Measurements from ENCODE around the gene CHP1. TPM values are rescaled to one million over a fixed set of nuclear protein-coding genes. Genes with fewer than 3 reads are reported as not detected.

The CHP1 gene
- total and polyA plus RNA-seq, 8 donors, result 59.6 to 387 (median 118) TPM

DNA sequence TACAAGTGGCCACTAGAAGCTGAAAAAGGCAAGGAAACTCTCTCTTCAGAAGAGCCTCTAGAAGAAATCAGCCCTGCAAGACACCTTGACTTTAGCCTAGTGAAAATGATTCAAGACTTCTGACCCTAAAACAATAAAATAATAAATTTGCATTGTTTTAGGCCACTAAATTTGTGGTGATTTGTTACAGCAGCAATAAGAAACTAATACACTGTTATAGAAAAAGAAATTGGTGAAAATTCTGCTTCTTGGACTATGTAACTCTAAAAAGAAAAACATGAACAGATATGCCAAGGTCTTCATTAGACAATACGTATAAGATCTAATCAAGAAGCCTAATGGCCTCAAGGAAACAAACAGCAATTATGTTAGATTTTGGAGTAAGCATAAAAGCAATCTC is 36.6 kb upstream of the CHP1 start:
- Histone ChIP-seq H3K27ac (no peak overlapping the region), H3K4me3 (no peak overlapping the region), H3K27me3 (no peaks in the 10 kb centered on the region), H3K4me1 (no peaks in the 10 kb centered on the region), H3K36me3 (no peaks in the 10 kb centered on the region), H3K9me3 (no peaks in the 10 kb centered on the region)
- TF ChIP-seq POLR2AphosphoS5 (IDR thresholded peaks at IDR 0.05) (no peak), EP300 (IDR thresholded peaks at IDR 0.05) (no peak), POLR2A (IDR thresholded peaks at IDR 0.05) (no peak)
- TF ChIP-seq, protein P1, sequence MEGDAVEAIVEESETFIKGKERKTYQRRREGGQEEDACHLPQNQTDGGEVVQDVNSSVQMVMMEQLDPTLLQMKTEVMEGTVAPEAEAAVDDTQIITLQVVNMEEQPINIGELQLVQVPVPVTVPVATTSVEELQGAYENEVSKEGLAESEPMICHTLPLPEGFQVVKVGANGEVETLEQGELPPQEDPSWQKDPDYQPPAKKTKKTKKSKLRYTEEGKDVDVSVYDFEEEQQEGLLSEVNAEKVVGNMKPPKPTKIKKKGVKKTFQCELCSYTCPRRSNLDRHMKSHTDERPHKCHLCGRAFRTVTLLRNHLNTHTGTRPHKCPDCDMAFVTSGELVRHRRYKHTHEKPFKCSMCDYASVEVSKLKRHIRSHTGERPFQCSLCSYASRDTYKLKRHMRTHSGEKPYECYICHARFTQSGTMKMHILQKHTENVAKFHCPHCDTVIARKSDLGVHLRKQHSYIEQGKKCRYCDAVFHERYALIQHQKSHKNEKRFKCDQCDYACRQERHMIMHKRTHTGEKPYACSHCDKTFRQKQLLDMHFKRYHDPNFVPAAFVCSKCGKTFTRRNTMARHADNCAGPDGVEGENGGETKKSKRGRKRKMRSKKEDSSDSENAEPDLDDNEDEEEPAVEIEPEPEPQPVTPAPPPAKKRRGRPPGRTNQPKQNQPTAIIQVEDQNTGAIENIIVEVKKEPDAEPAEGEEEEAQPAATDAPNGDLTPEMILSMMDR (IDR thresholded peaks at IDR 0.05), result no peak
- DNase-seq, result no peak
- intact Hi-C loops (cut with DNase I; ENCODE audit: low total_unique reads), result no loop called here
- WGBS, 5 donors, result 93 to 97% (median 94%) methylated on average over 1 of the region's 1 CpG

DNA sequence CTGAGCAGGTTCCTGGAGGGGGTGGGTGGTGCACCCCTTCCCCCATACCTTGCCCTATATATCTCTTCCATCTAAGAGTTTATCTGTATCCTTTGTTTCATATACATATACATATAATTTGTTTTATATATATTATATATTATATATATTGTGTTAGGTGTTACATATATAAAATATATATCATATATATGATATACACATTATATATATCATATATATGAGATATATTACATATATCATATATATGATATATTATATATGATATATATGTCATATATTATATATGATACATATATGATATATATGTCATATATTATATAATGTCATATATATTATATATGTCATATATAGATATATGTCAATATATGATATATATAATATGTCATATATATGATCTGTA is 31.6 kb upstream of the CHP1 start:
- Histone ChIP-seq H3K4me1 (no peaks in the 10 kb centered on the region), H3K36me3 (no peaks in the 10 kb centered on the region), H3K9me3 (no peaks in the 10 kb centered on the region), H3K27me3 (no peaks in the 10 kb centered on the region), H3K27ac (no peak overlapping the region), H3K4me3 (no peak overlapping the region)
- intact Hi-C loops (cut with DNase I; ENCODE audit: low total_unique reads), result no loop called here
- TF ChIP-seq EP300 (IDR thresholded peaks at IDR 0.05), result no peak
- TF ChIP-seq, protein P1 (IDR thresholded peaks at IDR 0.05), result no peak
- TF ChIP-seq POLR2A (IDR thresholded peaks at IDR 0.05), result no peak
- TF ChIP-seq POLR2AphosphoS5 (IDR thresholded peaks at IDR 0.05), result no peak
- DNase-seq, result no peak

DNA sequence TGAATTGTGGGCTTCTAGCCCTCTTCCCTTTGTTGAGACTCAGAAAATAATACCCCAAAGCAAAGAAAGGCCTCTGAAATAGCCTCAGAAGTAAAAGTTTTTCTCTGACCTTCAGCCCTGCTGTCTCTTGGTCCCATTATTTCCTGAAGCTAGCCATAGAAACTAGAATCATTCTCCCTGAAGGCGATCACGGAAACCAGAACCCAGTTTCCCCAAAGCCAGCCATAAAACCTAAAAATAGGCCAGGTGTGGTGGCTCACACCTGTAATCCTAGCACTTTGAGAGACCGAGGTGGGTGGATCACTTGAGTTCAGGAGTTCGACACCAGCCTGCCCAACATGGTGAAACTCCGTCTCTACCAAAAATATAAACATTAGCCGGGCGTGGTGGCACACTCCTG is 27.7 kb upstream of the CHP1 start:
- Histone ChIP-seq H3K4me1 (no peaks in the 10 kb centered on the region), H3K4me3 (no peak overlapping the region), H3K27me3 (peaks cover 0 to 11% (median 0%) of the 10 kb centered on the region in 3 donors), H3K9me3 (no peaks in the 10 kb centered on the region), H3K36me3 (no peaks in the 10 kb centered on the region), H3K27ac (no peak overlapping the region)
- DNase-seq, result no peak
- TF ChIP-seq POLR2AphosphoS5 (IDR thresholded peaks at IDR 0.05) (no peak), EP300 (IDR thresholded peaks at IDR 0.05) (no peak), POLR2A (IDR thresholded peaks at IDR 0.05) (no peak)
- TF ChIP-seq, protein P1 (IDR thresholded peaks at IDR 0.05), result no peak
- 90 to 94% (median 92%) methylated on average over 7 of the region's 7 CpGs for WGBS, 5 donors
- intact Hi-C loops (cut with DNase I; ENCODE audit: low total_unique reads), result no loop called here

DNA sequence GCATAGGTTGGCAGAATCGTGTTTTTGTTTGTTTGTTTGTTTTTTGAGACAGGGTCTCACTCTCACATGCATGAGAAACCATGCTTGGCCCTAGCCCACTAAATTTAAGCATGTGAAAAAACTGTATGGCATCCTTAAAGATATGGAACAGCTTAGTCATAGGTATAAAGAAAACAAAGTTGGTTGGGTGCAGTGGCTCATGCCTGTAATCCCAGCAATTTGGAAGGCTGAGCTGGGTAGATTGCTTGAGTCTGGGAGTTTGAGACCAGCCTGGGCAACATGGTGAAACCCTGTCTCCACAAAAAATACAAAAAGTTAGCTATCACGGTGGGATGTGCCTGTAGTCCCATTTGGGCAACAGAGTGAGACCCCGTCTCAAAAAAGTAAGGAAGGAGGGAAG is 25.8 kb upstream of the CHP1 start:
- H3K27me3 ChIP-seq, result peaks cover 0 to 18% (median 0%) of the 10 kb centered on the region in 3 donors
- no peaks in the 10 kb centered on the region for H3K9me3 ChIP-seq
- no peaks in the 10 kb centered on the region for H3K4me1 ChIP-seq
- intact Hi-C loops (cut with DNase I; ENCODE audit: low total_unique reads), result no loop called here
- TF ChIP-seq EP300 (IDR thresholded peaks at IDR 0.05), result no peak
- no peak for TF ChIP-seq POLR2AphosphoS5 (IDR thresholded peaks at IDR 0.05)
- TF ChIP-seq POLR2A (IDR thresholded peaks at IDR 0.05), result no peak
- TF ChIP-seq, protein P1 (IDR thresholded peaks at IDR 0.05), result no peak
- no peaks in the 10 kb centered on the region for H3K36me3 ChIP-seq
- no peak for DNase-seq
- 71 to 79% (median 72%) methylated on average over 3 of the region's 3 CpGs for WGBS, 5 donors
- H3K4me3 ChIP-seq, result no peak overlapping the region
- no peak overlapping the region for H3K27ac ChIP-seq

Measured in stomach (tissue), 9 donors.